ENCODE measurements around the gene CETN1. TPM values are rescaled to one million over a fixed set of nuclear protein-coding genes. Genes with fewer than 3 reads are reported as not detected.

Gene CETN1
- total RNA-seq, 1 donor from 2014 or later = not detected

GRCh38 chr18:618618-619017, 38.4 kb downstream of the CETN1 start:
- FAIRE-seq (no peak), DNase-seq (ENCODE audit: low spot score in 2 of 2) (no peak)

DNA sequence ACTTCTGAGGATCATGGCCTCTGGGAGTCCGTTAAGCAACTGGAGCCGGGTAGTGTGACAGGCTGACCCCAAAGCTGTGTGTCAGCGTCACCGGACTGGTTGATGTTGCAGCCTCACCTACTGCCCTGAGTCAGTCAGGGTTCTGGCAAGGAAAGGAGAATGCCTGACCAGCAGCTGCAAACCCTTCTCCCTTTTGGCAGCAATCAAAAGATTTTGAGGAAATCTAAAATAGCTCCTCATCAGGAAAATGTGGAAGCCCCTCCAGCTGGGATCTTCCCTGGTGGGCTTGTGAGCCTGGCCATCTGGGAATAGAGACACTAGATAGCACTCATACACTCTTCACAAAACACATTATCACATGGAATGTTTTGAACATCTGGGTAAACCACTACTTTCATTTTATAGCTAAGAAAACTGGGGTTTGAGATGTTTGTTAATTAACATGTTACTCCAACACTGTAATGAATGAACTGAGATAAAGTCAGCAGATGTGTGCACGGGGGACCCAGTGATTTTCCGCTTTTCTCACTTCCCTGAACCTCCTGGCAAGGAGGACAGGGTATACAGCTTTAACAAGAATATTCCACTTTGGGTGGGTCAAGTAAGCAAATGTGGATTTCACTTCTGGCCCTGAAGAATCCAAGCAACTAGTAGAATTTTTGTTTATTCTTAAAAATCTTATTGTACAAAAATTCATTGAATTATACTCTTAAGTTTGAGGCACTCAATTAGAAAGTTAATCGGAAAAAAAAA, 41.3 kb downstream of the CETN1 start:
- FAIRE-seq (no peak), DNase-seq (ENCODE audit: low spot score in 2 of 2) (no peak)

DNA sequence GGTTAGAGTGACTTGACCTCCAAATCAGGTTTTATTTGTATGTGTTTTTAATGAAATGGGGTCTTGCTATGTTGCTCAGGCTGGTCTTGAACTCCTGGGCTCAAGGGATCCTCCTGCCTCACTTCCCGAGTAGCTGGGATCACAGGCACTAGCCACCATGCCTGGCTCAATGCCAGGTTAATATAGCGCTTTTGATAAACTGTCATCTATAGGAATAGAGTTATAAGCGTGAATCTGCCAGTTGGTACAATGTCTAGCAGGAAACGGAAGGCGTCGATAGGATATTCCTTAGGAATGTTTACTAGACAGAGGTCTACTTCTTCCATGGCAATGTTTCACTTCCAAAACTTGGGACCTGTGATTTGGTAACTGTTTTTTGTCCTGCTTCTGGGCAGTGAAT, 42.1 kb downstream of the CETN1 start:
- no peak for FAIRE-seq
- no peak for DNase-seq (ENCODE audit: low spot score in 2 of 2)

GRCh38 chr18:623761-624620, 43.8 kb downstream of the CETN1 start:
- peak in 1 of 2 donors; percentile 28 for DNase-seq (ENCODE audit: low spot score in 2 of 2)
- FAIRE-seq = peak; percentile 6

DNA sequence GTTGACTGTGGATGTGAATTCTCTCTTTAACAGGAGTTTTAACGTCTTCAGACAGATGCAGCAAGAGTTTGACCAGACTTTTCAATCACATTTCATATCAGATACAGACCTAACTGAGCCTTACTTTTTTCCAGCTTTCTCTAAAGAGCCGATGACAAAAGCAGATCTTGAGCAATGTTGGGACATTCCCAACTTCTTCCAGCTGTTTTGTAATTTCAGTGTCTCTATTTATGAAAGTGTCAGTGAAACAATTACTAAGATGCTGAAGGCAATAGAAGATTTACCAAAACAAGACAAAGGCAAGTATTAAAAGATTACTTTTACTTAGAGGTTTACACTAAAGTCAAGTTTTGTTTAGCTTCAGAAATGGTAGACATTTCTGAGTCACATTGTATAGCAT, 47.1 kb downstream of the CETN1 start:
- no peak for FAIRE-seq

GRCh38 chr18:629269-630150, 49.3 kb downstream of the CETN1 start:
- DNase-seq (ENCODE audit: low spot score in 2 of 2) (no peak), FAIRE-seq (no peak)

More for the DNA sequence above, 47.1 kb downstream of the CETN1 start:
- no peak for DNase-seq (ENCODE audit: low spot score in 2 of 2)

DNA sequence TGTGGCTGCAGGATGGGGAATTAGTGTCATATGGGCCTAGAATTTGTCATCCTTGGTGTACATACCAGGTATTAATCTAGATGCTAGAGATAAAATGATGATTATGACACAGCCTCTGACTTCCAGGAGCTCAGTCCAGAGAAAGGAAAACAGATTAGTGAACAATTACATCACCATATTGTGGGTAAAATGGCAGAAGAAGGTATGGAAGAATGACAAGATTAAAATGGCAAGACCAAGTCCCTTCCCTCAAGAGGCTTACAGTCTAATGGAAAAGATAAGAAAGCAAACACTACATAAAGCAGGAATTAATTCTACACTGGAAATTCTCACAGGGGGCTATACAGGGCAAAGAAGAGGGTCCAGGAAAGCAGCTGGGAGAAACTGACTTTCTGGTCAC, 51.4 kb downstream of the CETN1 start:
- DNase-seq (ENCODE audit: low spot score in 2 of 2) (no peak), FAIRE-seq (no peak)

Other genes with a start within 250 kb of the CETN1 start
- gene COLEC12, start 79.7 kb upstream of the CETN1 start, total RNA-seq = 16.7 TPM
- gene CLUL1, start 16.6 kb downstream of the CETN1 start, total RNA-seq = 1.6 TPM
- 3.7 TPM for gene TYMS, start 77.3 kb downstream of the CETN1 start, total RNA-seq
- gene ENOSF1, start 132.2 kb downstream of the CETN1 start, total RNA-seq = 2.0 TPM
- 60.7 TPM for gene YES1, start 231.9 kb downstream of the CETN1 start, total RNA-seq